Measurements from ENCODE around the gene LELP1.

Gene LELP1

GRCh38 chr1:153195216-153195615 is 8.0 kb upstream of the LELP1 start:
- no peak overlapping the region for H3K27ac ChIP-seq (ENCODE audit: low read depth, low read length)
- H3K27me3 ChIP-seq (ENCODE audit: control insufficient read depth, low read length): peaks cover 4% of the 10 kb centered on the region; the same call in 1 of the 2 replicates
- H3K4me1 ChIP-seq (ENCODE audit: control insufficient read depth, low read length): no peaks in the 10 kb centered on the region
- H3K4me3 ChIP-seq (ENCODE audit: low read length): no peak overlapping the region
- H3K9me3 ChIP-seq (ENCODE audit: control insufficient read depth, insufficient read depth, low read length): no peaks in the 10 kb centered on the region
- no peak overlapping the region for H3K4me2 ChIP-seq (ENCODE audit: low read length)
- H3K79me2 ChIP-seq (ENCODE audit: control insufficient read depth, low read length): no peaks in the 10 kb centered on the region
- H3F3A ChIP-seq (ENCODE audit: control insufficient read depth, insufficient read depth): no peaks in the 10 kb centered on the region
- TF ChIP-seq CTCF (IDR thresholded peaks at IDR 0.05; ENCODE audit: low read depth, low read length, poor library complexity, severe bottlenecking) (no peak), EZH2phosphoT487 (IDR thresholded peaks at IDR 0.05; ENCODE audit: borderline replicate concordance, low read length) (no peak)
- H4K20me1 ChIP-seq (ENCODE audit: control insufficient read depth, insufficient read depth, low read depth, low read length): no peaks in the 10 kb centered on the region
- no peaks in the 10 kb centered on the region for H3K36me3 ChIP-seq (ENCODE audit: control insufficient read depth, low read length)
- H3K9me2 ChIP-seq (replicated peaks; ENCODE audit: control insufficient read depth, low read length): no peaks in the 10 kb centered on the region

GRCh38 chr1:153202006-153202405 is 1.2 kb upstream of the LELP1 start:
- Histone ChIP-seq H3K27ac (ENCODE audit: low read depth, low read length) (no peak overlapping the region), H3K27me3 (ENCODE audit: control insufficient read depth, low read length) (no peaks in the 10 kb centered on the region), H3K4me2 (ENCODE audit: low read length) (no peak overlapping the region), H3K36me3 (ENCODE audit: control insufficient read depth, low read length) (no peaks in the 10 kb centered on the region), H3K79me2 (ENCODE audit: control insufficient read depth, low read length) (no peaks in the 10 kb centered on the region), H3K9me2 (replicated peaks; ENCODE audit: control insufficient read depth, low read length) (no peaks in the 10 kb centered on the region), H3F3A (ENCODE audit: control insufficient read depth, insufficient read depth) (no peaks in the 10 kb centered on the region), H3K4me3 (ENCODE audit: low read length) (no peak overlapping the region), H3K4me1 (ENCODE audit: control insufficient read depth, low read length) (no peaks in the 10 kb centered on the region), H3K9me3 (ENCODE audit: control insufficient read depth, insufficient read depth, low read length) (no peaks in the 10 kb centered on the region), H4K20me1 (ENCODE audit: control insufficient read depth, insufficient read depth, low read depth, low read length) (no peaks in the 10 kb centered on the region)
- TF ChIP-seq EZH2phosphoT487 (IDR thresholded peaks at IDR 0.05; ENCODE audit: borderline replicate concordance, low read length) (no peak), CTCF (IDR thresholded peaks at IDR 0.05; ENCODE audit: low read depth, low read length, poor library complexity, severe bottlenecking) (no peak)

GRCh38 chr1:153206631-153207030 is 3.4 kb downstream of the LELP1 start:
- no peak overlapping the region for H3K27ac ChIP-seq (ENCODE audit: low read depth, low read length)
- H3F3A ChIP-seq (ENCODE audit: control insufficient read depth, insufficient read depth): no peaks in the 10 kb centered on the region
- no peaks in the 10 kb centered on the region for H3K9me2 ChIP-seq (replicated peaks; ENCODE audit: control insufficient read depth, low read length)
- H3K79me2 ChIP-seq (ENCODE audit: control insufficient read depth, low read length): no peaks in the 10 kb centered on the region
- no peak overlapping the region for H3K4me3 ChIP-seq (ENCODE audit: low read length)
- no peaks in the 10 kb centered on the region for H3K4me1 ChIP-seq (ENCODE audit: control insufficient read depth, low read length)
- H3K36me3 ChIP-seq (ENCODE audit: control insufficient read depth, low read length): no peaks in the 10 kb centered on the region
- no peaks in the 10 kb centered on the region for H4K20me1 ChIP-seq (ENCODE audit: control insufficient read depth, insufficient read depth, low read depth, low read length)
- H3K4me2 ChIP-seq (ENCODE audit: low read length): no peak overlapping the region
- TF ChIP-seq CTCF (IDR thresholded peaks at IDR 0.05; ENCODE audit: low read depth, low read length, poor library complexity, severe bottlenecking): no peak
- TF ChIP-seq EZH2phosphoT487 (IDR thresholded peaks at IDR 0.05; ENCODE audit: borderline replicate concordance, low read length): no peak
- H3K27me3 ChIP-seq (ENCODE audit: control insufficient read depth, low read length): no peaks in the 10 kb centered on the region
- H3K9me3 ChIP-seq (ENCODE audit: control insufficient read depth, insufficient read depth, low read length): no peaks in the 10 kb centered on the region

GRCh38 chr1:153210206-153210605 is 7.0 kb downstream of the LELP1 start:
- Histone ChIP-seq H3K27ac (ENCODE audit: low read depth, low read length) (no peak overlapping the region), H3K79me2 (ENCODE audit: control insufficient read depth, low read length) (no peaks in the 10 kb centered on the region), H3K9me2 (replicated peaks; ENCODE audit: control insufficient read depth, low read length) (no peaks in the 10 kb centered on the region), H3K4me3 (ENCODE audit: low read length) (no peak overlapping the region), H3K27me3 (ENCODE audit: control insufficient read depth, low read length) (no peaks in the 10 kb centered on the region), H4K20me1 (ENCODE audit: control insufficient read depth, insufficient read depth, low read depth, low read length) (no peaks in the 10 kb centered on the region), H3K4me1 (ENCODE audit: control insufficient read depth, low read length) (no peaks in the 10 kb centered on the region), H3K9me3 (ENCODE audit: control insufficient read depth, insufficient read depth, low read length) (no peaks in the 10 kb centered on the region), H3K4me2 (ENCODE audit: low read length) (no peak overlapping the region), H3F3A (ENCODE audit: control insufficient read depth, insufficient read depth) (no peaks in the 10 kb centered on the region), H3K36me3 (ENCODE audit: control insufficient read depth, low read length) (no peaks in the 10 kb centered on the region)
- TF ChIP-seq CTCF (IDR thresholded peaks at IDR 0.05; ENCODE audit: low read depth, low read length, poor library complexity, severe bottlenecking) (no peak), EZH2phosphoT487 (IDR thresholded peaks at IDR 0.05; ENCODE audit: borderline replicate concordance, low read length) (no peak)

Measured in DOHH2 (cell line).